ENCODE results near the gene APOL1.
"Not testable (repeated sequence)": the region's sequence is repeated elsewhere in the genome, so short reads cannot be mapped to it uniquely, and the experiment has no call there.

The APOL1 gene

DNA sequence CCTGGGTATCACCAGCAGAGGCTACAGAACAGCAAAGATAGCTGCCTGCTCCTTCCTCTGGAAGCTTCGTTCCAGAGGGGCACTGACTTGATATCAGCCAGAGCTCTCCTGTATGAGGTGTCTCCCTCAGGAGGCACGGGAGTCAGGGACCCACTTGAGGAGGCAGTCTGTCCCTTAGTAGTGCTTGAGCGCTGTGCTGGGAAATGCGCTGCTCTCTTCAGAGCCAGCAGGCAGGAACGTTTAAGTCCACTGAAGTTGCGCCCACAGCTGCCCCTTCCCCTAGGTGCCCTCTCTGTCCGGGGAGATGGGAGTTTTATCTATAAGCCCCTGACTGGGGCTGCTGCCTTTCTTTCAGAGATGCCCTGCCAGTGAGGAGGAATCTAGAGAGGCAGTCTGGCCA lies 18.3 kb downstream of the APOL1 start:
- DNase-seq, result not testable (repeated sequence)

DNA sequence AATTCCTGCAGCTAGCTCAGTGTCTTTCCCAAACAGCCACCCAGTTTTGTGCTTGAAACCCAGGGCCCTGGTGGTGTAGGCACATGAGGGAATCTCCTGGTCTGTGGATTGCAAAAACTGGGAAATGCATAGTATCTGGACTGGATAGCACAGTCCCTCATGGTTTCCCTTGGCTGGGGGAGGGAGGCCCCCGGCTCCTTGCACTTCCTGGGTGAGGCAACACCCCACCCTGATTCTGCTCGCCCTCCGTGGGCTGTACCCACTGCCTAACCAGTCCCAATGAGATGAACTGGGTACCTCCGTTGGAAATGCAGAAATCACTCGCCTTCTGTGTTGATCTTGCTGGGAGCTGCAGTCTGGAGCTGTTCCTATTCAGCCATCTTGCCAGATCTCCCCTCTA lies 19.0 kb downstream of the APOL1 start:
- DNase-seq, result not testable (repeated sequence)

DNA sequence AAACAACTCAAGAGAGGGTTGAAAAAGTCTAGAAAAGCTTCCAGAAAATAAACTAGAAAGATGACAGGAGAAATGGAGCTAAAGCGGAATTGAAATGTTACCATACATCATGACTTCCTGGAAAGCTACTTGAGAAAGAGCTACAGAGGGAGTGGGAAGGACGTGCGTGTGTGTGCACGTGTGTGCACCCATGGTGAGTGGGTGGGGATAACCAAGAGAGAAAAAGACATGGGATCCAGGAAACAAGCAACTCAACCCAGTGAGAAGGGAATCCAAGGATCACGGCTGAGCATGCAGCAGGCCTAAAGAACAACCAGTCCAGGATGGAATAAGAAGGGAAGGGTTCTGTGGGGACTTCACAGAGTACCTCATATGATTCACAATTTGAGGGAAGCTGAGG lies 21.6 kb downstream of the APOL1 start:
- DNase-seq, result no peak

DNA sequence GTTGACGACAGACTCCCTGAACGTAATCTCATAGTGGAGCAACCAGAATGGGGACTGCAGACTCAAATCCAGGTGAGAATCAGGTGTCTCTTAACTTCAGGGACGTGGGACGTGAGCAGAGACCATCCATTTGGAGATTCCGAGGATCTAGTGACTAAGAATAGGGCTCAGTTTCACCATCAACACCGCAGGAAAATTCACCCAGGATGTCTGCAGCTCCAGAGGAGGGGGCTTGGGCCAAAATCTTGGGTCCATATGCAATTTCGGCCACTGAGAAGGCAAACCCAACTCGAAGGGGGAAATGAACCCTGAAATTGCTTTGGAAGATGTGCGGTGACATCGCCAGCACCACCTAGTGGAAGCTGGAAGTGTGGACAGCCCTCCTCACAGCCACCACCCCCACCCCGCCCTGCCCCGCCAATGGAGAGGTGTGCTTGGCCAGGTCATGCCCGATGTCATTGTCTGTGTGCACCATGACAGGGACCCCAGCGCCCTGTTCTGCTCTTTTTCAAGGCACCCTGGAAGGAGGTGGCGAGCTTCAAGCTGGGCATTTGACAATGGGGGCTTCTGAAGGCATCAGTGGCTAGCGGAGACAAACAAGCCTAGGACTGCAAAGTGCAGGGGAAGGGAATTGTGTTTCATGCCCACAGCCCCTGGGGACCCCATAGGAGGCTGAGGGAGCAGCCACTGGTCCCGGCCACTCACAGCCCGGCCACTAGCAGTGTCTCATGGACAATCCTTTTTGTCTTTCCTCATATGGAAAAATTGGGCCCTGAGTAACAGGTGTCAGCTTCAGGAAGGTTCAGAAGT lies 24.8 kb downstream of the APOL1 start:
- DNase-seq, result peak; percentile 72 to 76

DNA sequence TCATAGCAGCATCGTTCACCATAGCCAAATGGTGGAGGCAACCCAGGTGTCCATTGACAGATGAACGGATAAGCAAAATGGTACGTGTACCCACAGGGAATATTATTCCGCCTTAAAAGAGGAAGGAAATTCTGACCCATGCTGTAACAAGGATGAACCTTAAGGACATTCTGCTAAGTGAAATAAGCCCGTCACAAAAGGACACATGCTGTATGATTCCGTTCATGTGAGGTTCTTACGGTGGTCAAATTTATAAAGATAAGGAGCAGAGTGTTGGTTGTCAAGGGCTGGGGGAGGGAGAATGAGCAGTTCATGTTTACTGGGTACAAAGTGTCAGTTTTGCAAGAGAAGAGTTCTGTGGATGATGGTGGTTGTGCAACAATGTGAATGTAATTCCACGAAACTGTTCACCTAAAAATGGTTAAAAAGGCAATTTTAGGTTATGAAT lies 26.3 kb downstream of the APOL1 start:
- no peak for DNase-seq

DNA sequence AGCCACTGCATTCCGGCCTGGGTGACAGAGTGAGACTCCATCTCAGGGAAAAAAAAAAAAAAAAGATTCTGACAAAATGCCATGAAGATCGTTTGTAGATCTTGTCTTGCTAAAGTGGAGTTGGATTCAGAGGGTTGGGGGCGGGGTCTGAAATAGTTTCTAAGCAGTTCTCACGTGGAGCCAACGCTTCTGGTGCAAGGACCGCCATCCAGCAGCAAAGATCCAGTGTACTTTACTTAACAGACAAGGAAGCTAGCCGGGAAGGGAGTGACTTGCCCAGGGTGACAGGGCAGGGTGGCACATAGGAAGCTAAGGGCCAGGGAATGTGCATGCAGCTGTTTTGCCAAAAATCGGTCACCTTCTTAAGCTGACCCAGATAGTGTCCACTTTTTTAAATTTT lies 27.4 kb downstream of the APOL1 start:
- no peak for DNase-seq

DNA sequence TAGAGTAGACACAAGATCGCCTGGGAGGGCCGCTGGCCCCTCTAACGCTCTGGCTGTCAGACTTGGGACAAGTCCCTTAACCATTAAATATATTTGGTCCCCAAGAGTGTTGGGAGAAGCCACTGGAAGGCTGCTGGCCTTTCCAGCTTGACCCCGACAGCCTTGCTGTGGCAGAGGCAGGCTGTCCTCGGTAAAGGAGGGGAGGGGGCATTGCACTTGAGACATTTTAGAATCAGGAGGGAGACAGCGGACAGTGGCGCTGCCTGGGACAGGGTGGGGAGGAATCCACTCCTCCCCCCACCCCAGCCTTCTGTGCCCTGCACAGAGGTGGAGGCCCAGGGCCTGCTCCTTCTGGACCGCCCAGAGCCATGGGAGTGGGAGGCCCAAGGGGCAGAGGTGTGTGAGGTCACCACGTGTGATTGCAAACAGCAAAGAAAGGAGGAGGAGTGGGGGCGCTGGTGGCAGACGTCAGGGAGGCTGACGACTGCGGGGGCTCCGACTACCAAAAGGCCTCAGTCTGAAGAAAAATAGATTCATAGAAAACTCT lies 28.9 kb downstream of the APOL1 start:
- no peak for DNase-seq

DNA sequence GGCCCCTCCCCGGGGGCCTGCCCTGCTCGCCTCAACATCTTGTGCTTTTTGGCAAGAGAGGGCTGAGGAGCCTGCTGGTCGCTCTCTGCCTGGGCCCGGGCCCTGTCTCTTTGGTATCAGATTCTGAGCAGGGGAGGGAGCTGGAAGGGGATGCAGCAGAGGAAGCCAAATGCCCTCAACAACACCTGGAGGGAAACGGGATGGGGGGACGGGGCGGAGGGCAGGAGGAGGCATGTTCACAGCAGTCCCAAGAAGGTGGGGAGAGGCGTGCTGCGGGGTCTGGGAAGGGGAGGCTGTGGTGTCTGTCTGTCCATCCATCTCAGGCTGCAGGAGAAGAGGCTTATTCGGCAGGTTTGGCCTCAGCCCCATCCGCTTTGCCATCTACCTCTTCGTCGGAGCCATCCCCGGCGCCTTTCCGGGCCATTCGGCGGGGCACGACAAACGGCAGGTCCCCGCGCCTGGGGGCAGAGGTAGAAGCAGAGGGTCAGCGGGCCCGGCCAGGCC lies 29.4 kb downstream of the APOL1 start:
- DNase-seq, result no peak

DNA sequence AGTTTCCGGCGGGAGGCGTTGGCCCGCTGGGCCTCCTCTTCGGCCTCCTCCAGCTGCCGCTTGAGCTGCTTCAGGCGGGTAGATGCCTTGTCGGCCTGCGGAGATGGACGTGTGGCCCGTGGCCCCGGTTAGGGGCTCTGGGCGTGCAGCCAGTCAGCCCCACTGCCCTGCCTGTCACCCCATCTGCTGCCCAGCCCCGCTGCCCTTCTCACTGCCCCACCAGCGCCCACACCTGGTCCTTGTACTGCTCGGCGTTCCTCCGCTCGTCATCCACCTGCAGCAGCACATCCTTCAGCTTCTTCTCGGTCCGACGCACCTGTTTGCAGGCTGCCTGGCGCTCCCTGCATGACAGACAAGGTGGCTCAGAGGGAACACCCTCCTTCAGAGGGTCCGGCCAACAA lies 31.2 kb downstream of the APOL1 start:
- no peak for DNase-seq

DNA sequence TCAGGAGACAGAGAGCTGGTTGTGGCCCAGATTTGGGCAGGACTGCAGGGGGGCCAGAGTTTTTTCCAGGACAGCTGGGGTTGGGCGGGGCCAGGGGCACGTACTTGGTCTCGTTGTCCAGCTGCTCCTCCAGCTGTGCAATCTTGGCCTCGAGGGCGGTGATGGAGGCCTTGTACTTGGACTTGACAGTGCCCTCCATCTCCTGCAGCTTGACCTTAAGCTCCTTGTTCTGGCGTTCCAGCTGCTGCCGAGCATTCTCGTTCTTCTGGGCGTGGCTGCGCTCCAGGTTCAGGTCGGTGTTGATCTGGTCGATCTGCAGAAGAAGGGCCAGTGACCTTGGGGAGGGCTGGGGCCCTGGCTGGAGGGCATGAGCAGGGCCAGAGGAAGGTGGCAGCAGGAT lies 32.1 kb downstream of the APOL1 start:
- DNase-seq, result no peak

DNA sequence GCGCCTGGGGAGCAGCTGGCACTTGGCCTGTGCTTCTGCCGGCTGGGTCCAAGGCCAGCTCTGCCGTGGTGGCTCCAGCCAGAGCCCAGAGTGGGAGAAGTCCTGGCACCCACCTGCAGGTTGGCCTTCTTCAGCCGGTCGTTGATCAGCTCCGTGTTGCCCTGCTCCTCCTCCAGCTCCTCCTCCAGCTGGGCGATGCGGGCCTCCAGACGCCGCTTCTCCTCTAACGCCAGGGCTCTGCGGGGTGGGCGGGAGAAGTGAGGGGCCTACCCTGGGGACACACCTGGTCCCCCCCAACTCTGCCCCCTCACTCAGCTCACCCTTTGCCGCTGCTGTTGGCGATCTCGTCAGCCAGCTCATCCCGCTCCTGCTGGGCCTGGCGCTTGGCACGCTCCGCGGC lies 32.6 kb downstream of the APOL1 start:
- no peak for DNase-seq

DNA sequence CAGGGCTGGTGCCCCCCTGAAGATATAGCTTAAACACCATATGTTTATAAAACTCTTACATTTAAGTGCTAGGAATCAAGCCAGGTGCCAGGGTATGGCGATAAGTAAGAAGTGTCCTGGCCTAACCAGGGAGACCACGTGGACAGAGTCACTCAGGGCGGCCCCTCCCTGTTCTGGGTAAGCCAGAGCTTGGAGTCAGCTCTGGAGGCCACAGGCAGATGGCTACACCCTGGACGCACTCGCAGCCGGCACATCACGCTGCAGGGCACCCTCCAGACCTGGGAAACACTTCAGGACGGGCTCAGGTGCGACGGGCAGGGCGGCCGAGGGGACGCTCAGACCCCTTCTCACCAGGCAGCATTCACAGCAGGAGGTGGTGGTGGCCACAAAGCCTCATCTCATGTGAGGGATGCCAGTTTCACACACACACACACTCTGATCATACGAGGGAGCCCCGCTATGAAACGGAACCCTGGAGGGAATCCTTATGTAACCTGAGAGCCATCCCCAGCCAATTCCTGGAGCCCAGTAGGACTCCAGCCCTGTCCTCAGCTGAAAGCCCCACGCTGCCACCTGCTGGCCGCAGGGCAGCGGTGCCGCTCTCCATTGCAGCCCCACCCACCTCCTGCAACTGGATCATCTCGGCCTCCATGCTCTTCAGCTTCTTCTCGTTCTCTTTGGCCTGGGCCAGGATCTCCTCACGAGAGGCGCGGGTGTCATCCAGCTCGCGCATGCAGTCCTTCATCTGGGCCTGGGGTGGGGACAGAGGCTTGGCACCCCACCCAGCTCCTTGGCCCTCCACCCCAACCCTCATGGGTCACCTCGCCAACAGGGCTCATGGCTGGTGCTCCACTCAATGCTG lies 33.4 kb downstream of the APOL1 start:
- DNase-seq, result peak; percentile 57 to 59

DNA sequence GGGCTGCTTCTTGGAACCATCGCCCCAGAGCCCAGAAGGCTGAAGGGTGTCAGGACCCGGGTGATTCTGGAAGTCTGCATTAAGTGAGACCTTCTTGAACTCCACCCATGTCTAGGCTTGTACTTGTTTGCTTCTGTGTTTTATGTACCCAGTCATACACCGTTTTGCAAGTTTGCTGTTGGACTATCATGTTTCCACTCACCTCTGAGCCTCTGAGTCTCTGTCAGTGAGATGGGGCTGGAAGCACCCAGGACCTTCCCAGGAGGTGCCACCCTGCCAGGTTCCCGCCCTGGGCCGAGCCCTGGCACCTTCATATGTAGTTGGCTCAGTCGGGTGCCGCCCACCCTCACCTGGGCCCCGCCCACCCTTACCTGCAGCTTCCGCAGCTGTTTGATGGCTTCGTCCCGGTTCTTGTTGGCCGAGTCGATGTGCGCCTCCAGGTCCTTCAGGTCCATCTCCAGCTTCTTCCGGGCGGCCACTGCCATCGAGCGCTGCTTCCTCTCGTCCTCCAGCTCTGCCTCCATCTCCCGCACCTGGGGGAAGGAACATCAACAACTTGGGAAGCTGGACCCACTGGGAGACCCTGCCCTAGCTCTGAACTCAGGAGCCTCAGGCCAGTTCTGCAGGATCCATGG lies 35.1 kb downstream of the APOL1 start:
- no peak for DNase-seq

DNA sequence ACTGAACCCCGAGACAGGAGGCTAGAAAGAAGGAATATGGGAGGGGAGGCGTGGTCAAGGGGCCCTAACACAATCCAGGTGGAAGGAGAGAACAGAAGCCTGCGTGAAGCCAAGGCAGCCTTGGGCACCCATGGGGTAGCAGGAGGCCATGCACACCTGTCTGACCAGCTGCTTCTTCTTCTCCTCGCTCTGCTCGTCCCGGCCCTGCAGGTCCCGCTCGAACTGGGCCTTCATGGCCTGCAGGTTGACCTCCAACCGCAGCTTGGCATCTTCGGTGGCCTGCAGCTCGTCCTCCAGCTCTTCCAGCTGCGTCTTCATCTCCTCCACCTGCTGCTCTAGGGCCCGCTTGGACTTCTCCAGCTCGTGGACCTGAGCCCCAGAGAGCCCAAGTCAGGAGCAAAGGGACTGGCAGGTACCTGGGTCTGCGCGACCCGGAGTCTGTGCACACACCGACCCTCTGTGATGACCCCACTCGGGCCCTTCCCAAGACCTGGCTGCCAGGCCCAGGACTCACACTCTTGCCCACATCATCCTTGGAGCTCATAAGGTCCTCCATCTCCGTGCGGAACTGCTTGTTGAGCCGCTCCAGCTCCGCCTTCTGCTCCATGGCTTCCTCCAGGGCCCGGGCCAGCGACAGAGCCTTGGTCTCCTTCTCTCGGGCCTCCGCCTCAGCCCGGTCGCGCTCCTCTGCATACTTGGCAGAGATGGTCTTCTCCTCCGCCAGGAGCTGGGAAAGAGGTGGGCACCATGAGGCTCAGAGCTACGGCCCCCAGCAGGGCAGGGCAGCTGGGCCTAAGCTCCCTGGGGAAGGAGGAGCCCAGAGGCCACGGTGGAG lies 35.9 kb downstream of the APOL1 start:
- DNase-seq, result no peak

DNA sequence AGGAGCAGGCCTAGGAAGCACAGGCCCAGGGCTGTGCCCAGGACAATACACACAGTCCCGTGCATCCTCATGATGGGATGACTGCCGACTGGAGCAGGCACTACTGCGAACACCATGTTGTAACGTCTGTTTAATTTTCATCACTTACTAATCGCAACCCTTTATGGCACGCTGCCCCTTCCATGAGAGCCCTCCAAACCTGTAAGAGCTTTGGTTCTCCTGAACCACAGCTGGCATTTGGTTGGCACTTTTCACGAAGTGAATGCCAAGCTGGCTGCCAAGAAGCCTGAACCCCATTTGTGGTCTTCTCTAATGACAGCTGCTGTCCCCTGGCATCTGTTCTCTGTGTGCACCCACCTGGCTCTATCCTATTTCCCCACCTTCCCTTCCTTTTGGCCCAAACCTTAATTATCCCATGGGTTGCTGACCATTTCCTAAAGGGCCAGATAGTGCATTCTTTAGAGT lies 36.5 kb downstream of the APOL1 start:
- DNase-seq, result no peak

DNA sequence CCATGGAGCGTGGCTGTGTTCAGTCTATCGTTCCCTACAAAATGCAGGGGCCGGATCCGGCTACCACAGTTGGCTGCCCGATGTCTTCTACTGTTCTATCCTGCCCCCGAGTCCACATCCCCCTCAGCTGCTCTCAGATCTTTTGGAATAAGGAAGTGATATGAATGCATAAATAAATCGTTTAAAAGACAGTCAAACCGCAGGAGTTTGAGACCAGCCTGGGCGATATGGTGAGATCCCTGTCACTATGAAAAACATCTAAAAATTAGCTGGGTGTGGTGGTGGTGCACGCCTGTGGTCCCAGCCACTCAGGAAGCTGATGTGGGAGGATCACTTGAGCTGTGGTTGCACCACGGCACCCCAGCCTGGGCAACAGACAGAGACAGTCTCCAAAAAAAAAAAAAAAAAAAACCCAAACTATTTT lies 37.0 kb downstream of the APOL1 start:
- DNase-seq, result peak; percentile 65 to 70

DNA sequence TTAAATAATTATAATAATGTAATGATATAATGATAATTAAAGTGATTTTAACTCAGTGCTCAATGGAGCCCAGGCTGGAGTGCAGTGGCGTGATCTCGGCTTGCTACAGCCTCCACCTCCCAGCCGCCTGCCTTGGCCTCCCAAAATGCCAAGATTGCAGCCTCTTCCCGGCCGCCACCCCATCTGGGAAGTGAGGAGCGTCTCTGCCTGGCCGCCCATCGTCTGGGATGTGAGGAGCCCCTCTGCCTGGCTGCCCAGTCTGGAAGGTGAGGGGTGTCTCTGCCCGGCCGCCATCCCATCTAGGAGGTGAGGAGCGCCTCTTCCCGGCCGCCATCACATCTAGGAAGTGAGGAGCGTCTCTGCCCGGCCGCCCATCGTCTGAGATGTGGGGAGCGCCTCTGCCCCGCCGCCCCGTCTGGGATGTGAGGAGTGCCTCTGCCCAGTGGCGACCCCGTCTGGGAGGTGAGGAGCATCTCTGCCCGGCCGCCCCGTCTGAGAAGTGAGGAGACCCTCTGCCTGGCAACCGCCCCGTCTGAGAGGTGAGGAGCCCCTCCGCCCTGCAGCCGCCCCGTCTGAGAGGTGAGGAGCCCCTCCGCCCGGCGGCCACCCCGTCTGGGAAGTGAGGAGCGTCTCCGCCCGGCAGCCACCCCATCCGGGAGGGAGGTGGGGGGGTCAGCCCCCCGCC lies 37.6 kb downstream of the APOL1 start:
- not testable (repeated sequence) for DNase-seq

DNA sequence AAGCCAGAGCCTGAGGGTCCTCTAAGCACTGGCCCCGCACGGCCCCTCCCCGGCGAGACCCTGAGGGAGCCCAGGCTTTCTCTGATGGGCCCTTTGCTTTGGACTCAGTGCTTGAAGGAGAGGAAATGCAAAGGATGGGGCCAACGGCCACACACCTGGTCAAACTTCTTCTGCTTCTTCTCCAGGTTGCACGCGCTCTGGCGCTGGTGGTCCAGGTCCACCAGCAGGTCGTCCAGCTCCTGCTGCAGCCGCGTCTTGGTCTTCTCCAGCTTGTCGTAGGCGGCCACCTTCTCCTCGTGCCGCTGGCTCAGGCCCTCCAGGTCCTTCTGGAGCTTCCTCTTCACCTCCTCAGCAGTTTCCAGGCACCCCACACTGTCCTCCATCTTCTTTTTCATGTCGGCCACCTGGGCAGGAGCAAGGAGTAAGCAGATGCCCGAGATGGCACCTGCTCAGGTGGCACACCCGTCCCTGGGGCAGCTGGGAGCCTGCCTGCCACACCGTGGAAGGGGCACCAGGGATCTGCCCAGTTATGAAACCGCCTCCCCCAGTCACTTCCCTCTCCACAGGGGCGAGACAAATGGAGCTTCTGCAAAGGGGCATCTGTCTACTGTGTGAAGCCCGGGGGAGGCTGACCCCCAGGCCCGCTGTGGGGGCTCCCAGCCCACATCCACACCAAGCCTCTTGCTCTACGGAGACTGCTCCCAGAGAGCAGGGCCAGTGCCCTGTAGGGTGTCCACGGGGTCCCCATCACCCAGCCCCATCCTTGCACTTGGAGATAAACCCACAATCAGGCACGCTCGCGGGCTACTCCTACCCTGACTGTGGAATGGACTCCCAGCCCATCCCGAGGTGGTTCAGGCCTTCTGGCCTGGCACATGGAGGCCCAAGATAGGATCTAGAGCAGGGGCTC lies 39.2 kb downstream of the APOL1 start:
- no peak for DNase-seq

DNA sequence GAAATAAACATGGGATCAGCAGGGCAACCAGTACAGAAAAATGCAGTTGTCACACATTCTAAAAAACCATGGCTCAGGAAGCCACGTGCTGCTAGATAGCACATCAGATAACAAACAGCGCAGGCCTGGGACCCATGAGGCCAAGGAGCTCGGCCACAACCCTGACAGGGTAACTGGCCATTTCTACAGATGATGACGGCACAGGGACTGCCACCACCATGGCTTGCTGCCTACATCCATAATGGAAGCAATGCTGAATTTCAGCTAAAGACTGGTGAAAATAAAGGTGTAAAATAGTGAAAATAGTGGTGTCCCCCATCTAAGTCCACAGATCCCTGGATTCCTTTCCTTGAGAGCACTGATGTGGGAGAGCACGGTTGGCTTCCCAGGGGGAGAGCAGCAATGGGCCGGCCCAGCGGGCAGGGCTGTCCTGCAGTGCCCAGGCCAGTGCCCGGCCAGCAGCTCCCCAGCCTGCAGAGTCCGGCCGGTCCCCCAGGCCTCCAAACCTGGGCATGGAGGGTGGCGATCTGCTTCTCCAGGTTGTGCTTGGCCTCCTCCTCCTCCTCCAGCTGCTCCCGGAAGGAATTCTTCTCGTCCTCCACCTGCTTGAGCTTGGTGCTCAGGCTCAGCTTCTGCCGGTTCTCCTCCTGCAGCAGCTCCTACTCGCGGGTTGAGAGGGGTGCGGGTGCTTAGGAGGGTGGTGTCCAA lies 40.0 kb downstream of the APOL1 start:
- DNase-seq, result no peak

Data from CD4-positive, alpha-beta T cell treated with Interleukin-4 for 1 hour (primary cell).